Ovary (tissue), 3 donors: Measurements from ENCODE around the gene P2RY8.
"Not testable (repeated sequence)": the region's sequence is repeated elsewhere in the genome, so short reads cannot be mapped to it uniquely, and the experiment has no call there.

Experiments used
- CTCF ChIP-seq, 3 donors: fragments of 450-650 bp in 2 of 3; fragments of 200-600 bp in 1 of 3; IDR thresholded peaks; one replicate each; pipeline versions ENCODE4 v1.5.1 to v1.8.0; 2016 to 2022; ENCODE audit warnings: antibody characterized with exemption in 3 of 3, mild to moderate bottlenecking in 1 of 3
- EP300 ChIP-seq: sonication (generic); formaldehyde crosslinking; IDR thresholded peaks from one replicate; pipeline ENCODE4 v1.6.1; 2017; ENCODE audit warnings: antibody characterized with exemption
- POLR2A ChIP-seq: fragments of 450-650 bp; IDR thresholded peaks from one replicate; pipeline ENCODE4 v1.6.1; 2017; ENCODE audit warnings: antibody characterized with exemption, mild to moderate bottlenecking, moderate library complexity
- donor health status: DM: no; HTN: no; CAD: no.

GRCh38 chrX:1447969-1448572 lies 88.9 kb downstream of the P2RY8 start:
- TF ChIP-seq CTCF (IDR thresholded peaks at IDR 0.05); POLR2A; EP300: not testable (repeated sequence)
